ENCODE measurements around the gene KRTAP10-8.

DNA sequence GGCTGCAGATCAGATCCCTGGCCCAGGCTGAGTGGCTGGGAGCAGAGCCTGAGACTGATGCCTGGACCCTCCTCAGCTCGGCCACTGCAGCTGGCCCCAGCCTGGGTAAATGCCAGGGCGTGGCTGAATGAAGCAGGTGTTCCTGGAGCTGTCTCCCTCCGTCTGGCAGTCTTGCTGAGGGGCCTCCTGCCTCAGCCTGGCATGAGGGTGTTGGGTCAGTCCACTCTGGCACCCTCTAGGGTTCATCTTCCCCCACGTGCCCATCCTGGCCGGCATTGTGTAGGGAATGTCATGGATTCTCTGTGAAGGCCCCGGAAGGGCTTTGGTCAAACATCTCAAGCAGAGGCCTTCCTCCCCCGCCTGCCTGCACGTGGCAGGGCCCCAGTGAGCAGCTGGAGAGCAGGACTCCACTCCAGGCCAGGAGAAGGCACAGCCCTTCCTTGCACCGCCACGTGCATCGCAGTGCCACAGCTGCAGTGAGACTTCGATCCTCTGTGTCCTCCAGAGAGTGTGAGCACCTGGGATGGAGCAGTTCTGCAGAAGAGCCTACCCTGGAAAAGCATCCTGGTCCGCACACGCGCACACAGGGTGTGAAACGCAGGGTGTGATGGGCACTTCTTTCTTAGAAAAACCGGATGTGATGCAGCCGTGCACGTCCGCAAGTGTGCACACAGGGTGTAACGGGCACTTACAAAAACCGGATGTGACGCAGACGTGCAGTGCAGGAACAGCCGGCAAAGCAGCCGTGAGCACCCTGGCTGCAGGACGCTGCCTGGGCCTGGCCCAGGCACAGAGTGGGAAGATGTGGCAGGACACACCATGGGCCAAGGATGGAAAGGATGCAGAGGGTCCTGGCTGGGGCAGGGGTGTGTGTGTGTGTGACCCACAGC is 43.0 kb upstream of the KRTAP10-8 start:
- TF ChIP-seq, protein P1, sequence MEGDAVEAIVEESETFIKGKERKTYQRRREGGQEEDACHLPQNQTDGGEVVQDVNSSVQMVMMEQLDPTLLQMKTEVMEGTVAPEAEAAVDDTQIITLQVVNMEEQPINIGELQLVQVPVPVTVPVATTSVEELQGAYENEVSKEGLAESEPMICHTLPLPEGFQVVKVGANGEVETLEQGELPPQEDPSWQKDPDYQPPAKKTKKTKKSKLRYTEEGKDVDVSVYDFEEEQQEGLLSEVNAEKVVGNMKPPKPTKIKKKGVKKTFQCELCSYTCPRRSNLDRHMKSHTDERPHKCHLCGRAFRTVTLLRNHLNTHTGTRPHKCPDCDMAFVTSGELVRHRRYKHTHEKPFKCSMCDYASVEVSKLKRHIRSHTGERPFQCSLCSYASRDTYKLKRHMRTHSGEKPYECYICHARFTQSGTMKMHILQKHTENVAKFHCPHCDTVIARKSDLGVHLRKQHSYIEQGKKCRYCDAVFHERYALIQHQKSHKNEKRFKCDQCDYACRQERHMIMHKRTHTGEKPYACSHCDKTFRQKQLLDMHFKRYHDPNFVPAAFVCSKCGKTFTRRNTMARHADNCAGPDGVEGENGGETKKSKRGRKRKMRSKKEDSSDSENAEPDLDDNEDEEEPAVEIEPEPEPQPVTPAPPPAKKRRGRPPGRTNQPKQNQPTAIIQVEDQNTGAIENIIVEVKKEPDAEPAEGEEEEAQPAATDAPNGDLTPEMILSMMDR (IDR thresholded peaks at IDR 0.05) = no peak
- TF ChIP-seq POLR2AphosphoS5 (IDR thresholded peaks at IDR 0.05; ENCODE audit: low read depth, low read length) (no peak), SIN3A (IDR thresholded peaks at IDR 0.05; ENCODE audit: borderline replicate concordance, insufficient read depth, low read depth, low read length) (no peak), TCF7L2 (IDR thresholded peaks at IDR 0.05; ENCODE audit: low read depth, low read length) (no peak)
- TF ChIP-seq, protein P2, sequence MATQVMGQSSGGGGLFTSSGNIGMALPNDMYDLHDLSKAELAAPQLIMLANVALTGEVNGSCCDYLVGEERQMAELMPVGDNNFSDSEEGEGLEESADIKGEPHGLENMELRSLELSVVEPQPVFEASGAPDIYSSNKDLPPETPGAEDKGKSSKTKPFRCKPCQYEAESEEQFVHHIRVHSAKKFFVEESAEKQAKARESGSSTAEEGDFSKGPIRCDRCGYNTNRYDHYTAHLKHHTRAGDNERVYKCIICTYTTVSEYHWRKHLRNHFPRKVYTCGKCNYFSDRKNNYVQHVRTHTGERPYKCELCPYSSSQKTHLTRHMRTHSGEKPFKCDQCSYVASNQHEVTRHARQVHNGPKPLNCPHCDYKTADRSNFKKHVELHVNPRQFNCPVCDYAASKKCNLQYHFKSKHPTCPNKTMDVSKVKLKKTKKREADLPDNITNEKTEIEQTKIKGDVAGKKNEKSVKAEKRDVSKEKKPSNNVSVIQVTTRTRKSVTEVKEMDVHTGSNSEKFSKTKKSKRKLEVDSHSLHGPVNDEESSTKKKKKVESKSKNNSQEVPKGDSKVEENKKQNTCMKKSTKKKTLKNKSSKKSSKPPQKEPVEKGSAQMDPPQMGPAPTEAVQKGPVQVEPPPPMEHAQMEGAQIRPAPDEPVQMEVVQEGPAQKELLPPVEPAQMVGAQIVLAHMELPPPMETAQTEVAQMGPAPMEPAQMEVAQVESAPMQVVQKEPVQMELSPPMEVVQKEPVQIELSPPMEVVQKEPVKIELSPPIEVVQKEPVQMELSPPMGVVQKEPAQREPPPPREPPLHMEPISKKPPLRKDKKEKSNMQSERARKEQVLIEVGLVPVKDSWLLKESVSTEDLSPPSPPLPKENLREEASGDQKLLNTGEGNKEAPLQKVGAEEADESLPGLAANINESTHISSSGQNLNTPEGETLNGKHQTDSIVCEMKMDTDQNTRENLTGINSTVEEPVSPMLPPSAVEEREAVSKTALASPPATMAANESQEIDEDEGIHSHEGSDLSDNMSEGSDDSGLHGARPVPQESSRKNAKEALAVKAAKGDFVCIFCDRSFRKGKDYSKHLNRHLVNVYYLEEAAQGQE (IDR thresholded peaks at IDR 0.05; ENCODE audit: insufficient read depth in 1 of 2, low read depth in 2 of 2, low read length in 1 of 2) = no peak
